Right lobe of liver (tissue), 6 donors: ENCODE results near the gene GARIN3. TPM values are rescaled to one million over a fixed set of nuclear protein-coding genes. Genes with fewer than 3 reads are reported as not detected.

ENCODE experiments used
- ATAC-seq, 4 donors: fragments of 200-7000 bp; cut with Tn5 transposase; one replicate each; pipeline ENCODE4 v1.9.1; 2020; ENCODE audit warnings: mild to moderate bottlenecking in 4 of 4, moderate library complexity in 4 of 4
- DNase-seq, 3 donors: peaks; one replicate each; pipeline ENCODE4 v3.0.0-alpha.2; 2020
- H3K27ac ChIP-seq, 3 donors: fragments of 200-600 bp; one replicate each; pipeline ENCODE4 v1.8.0; 2022
- H3K27me3 ChIP-seq, 2 donors: fragments of 200-600 bp; one replicate each; pipeline ENCODE4 v1.8.0; 2022
- H3K36me3 ChIP-seq, 4 donors: fragments of 200-600 bp; sonication (generic) in 1 of 4; one replicate each; pipeline versions ENCODE4 v1.5.1 to v1.8.0; 2017 to 2022; ENCODE audit warnings: control low read depth in 1 of 4
- H3K4me1 ChIP-seq, 4 donors: fragments of 200-600 bp; sonication (generic) in 1 of 4; one replicate each; pipeline versions ENCODE4 v1.5.1 to v1.8.0; 2017 to 2022; ENCODE audit warnings: control low read depth in 1 of 4
- H3K4me3 ChIP-seq, 3 donors: fragments of 200-600 bp; one replicate each; pipeline ENCODE4 v1.8.0; 2022
- H3K9me3 ChIP-seq, 4 donors: fragments of 200-600 bp; sonication (generic) in 1 of 4; one replicate each; pipeline versions ENCODE4 v1.5.1 to v1.8.0; 2017 to 2022; ENCODE audit warnings: control low read depth in 1 of 4
- POLR2A ChIP-seq: fragments of 450-650 bp; IDR thresholded peaks from one replicate; pipeline ENCODE4 v1.6.1; 2017; ENCODE audit warnings: antibody characterized with exemption, mild to moderate bottlenecking
- WGBS: methylation state at CpG from one replicate; pipeline ENCODE4 v1.1.6; 2018; ENCODE audit warnings: low coverage, low lambda C conversion rate; ENCODE audit not compliant: insufficient coverage; ENCODE audit errors: missing lambda C conversion rate; 5-methylcytosine and 5-hydroxymethylcytosine counted together
- intact Hi-C, 2 donors: fragments of 100-400 bp; cut with DNase I; formaldehyde crosslinking; loops; one replicate each; pipeline versions ENCODE4 v1.11.2 to v1.14.1; 2022
- total RNA-seq, 6 experiments: library from RNA; depleted of rRNA in 2 of 6; stranded (reverse); fragments of >200 nt in 2 of 6; fragmentation: NEBNext Ultra II Directional in 3 of 6; extraction: Animal tissue kit (Norgen Biotek cat#: 25700) in 3 of 6; gene quantifications; one replicate each; pipeline versions ENCODE4 v1.1.0 to v1.2.4, GENCODE V29; 2016 to 2023
- TF ChIP-seq, protein P1 (sequence below), 4 donors: fragments of 200-600 bp in 3 of 4; fragments of 450-650 bp in 1 of 4; IDR thresholded peaks; one replicate each; pipeline versions ENCODE4 v1.5.1 to v1.8.0; 2016 to 2022; ENCODE audit warnings: antibody characterized with exemption in 4 of 4, mild to moderate bottlenecking in 2 of 4
- donor health status: DM: no; HTN: yes; CAD: no.
- donor health status: DM: no; HTN: no; CAD: no.
- donor health status: DM: no; HTN: no; CAD: no.
- donor health status: DM: no; HTN: yes; CAD: no.
- donor health status: DM: no; HTN: yes; CAD: no.

GARIN3 gene
- total RNA-seq, 6 experiments from 2014 or later, result not detected

GRCh38 chr5:157157293-157157891 lies 8.7 kb downstream of the GARIN3 start:
- H3K4me3 ChIP-seq, result no peak overlapping the region
- H3K36me3 ChIP-seq, result no peaks in the 10 kb centered on the region
- intact Hi-C loops, result no loop called here
- no peaks in the 10 kb centered on the region for H3K27me3 ChIP-seq
- no peaks in the 10 kb centered on the region for H3K9me3 ChIP-seq
- DNase-seq (no peak), ATAC-seq (no peak)
- 17% methylated on average over 1 of the region's 1 CpG for WGBS
- H3K27ac ChIP-seq, result no peak overlapping the region
- TF ChIP-seq, protein P1, sequence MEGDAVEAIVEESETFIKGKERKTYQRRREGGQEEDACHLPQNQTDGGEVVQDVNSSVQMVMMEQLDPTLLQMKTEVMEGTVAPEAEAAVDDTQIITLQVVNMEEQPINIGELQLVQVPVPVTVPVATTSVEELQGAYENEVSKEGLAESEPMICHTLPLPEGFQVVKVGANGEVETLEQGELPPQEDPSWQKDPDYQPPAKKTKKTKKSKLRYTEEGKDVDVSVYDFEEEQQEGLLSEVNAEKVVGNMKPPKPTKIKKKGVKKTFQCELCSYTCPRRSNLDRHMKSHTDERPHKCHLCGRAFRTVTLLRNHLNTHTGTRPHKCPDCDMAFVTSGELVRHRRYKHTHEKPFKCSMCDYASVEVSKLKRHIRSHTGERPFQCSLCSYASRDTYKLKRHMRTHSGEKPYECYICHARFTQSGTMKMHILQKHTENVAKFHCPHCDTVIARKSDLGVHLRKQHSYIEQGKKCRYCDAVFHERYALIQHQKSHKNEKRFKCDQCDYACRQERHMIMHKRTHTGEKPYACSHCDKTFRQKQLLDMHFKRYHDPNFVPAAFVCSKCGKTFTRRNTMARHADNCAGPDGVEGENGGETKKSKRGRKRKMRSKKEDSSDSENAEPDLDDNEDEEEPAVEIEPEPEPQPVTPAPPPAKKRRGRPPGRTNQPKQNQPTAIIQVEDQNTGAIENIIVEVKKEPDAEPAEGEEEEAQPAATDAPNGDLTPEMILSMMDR (IDR thresholded peaks at IDR 0.05), result no peak
- no peak for TF ChIP-seq POLR2A
- no peaks in the 10 kb centered on the region for H3K4me1 ChIP-seq

DNA sequence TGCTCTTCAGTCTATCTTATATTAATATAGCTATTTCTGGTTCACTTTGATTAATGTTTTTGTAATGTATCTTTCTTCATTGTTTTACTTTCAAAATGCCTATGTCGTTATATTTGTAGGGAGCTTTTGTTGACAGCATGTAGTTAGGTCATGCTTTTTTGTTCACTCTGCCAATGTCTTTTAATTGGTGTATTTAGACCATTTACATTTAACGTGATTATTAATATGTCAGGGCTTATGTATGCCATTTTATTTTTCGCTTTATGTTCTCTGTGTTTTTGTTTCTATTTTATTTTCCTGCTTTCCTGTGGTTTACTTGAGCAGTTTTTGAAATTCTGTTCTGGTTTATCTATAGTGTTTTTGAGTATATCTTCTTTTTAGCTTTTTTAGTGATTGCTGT lies 10.8 kb downstream of the GARIN3 start:
- Histone ChIP-seq H3K9me3 (no peaks in the 10 kb centered on the region), H3K4me3 (no peak overlapping the region), H3K27ac (no peak overlapping the region), H3K27me3 (no peaks in the 10 kb centered on the region), H3K4me1 (no peaks in the 10 kb centered on the region), H3K36me3 (no peaks in the 10 kb centered on the region)
- DNase-seq (no peak), ATAC-seq (no peak)
- WGBS, result 63% methylated on average over 3 of the region's 3 CpGs
- intact Hi-C loops, result no loop called here
- no peak for TF ChIP-seq POLR2A
- TF ChIP-seq, protein P1 (IDR thresholded peaks at IDR 0.05), result no peak

DNA sequence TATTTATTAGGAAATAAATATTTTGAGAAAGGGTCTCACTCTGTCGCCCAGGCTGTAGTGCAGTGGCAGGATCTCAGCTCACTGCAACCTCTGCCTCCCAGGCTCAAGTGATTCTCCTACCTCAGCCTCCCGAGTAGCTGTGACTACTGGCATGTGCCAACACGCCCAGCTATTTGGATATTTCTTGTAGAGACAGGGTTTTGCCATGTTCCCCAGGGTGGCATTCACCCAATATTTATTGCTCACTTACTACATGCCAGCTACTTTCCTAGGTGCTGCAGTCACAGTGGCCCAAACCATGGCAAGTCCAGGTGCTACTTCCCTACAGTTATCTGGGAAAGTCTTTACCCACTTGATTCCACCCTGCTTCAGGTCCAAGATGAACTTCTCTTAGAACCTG lies 15.1 kb downstream of the GARIN3 start:
- Histone ChIP-seq H3K4me3 (no peak overlapping the region), H3K27me3 (no peaks in the 10 kb centered on the region), H3K36me3 (no peaks in the 10 kb centered on the region), H3K27ac (no peak overlapping the region), H3K9me3 (no peaks in the 10 kb centered on the region), H3K4me1 (no peaks in the 10 kb centered on the region)
- WGBS, result 83% methylated on average over 3 of the region's 3 CpGs
- TF ChIP-seq, protein P1 (IDR thresholded peaks at IDR 0.05), result no peak
- no peak for TF ChIP-seq POLR2A
- intact Hi-C loops, result no loop called here
- ATAC-seq (no peak), DNase-seq (no peak)

DNA sequence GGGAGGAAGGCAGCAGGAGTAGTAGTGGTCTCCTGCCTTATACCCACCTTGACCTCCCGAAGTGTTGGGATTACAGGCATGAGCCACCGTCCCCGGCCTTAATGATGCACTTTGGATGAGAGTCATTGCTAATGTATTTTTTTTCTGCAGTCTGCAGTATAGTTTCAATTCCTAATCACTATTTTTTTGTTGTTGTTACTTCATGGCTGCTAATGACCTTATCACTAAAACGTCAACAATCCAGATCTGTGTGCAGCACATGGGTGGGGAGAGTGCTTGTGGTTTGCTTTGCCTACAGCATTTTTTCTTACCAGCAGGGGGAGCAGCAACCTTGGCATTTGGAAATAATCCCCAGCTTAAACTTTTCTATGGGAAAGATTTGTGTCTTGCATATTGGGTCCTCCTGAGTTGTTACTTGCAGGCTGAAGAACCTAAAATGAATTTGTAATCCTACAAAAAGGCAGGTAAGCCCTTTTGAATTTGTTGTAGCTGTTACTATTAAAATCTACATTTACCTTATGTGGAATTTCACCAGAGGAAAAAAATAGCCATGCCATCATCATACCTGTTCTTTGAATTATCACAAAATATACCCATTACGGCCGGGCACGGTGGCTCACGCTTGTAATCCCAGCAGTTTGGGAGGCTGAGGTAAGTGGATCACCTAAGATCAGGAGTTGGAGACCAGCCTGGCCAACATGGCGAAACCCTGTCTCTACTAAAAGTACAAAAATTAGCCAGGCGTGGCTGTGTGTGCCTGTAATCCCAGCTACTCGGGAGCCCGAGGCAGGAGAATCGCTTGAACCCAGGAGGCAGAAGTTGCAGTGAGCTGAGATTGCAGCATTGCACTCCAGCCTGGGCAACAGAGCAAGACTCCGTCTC lies 17.1 kb downstream of the GARIN3 start:
- Histone ChIP-seq H3K4me1 (no peaks in the 10 kb centered on the region), H3K4me3 (no peak overlapping the region), H3K27me3 (no peaks in the 10 kb centered on the region), H3K27ac (no peak overlapping the region), H3K9me3 (no peaks in the 10 kb centered on the region), H3K36me3 (no peaks in the 10 kb centered on the region)
- DNase-seq, result peak in 1 of 3 donors; percentile 62
- TF ChIP-seq, protein P1 (IDR thresholded peaks at IDR 0.05), result peak; percentile 75 to 91 (median 88)
- no peak for TF ChIP-seq POLR2A
- WGBS, result 45% methylated on average over 10 of the region's 14 CpGs
- ATAC-seq, result peak; percentile 89 to 97 (median 92)
- intact Hi-C loops, result no loop called here
